HEK293 (cell line): ENCODE data around the gene PITPNB.

ENCODE experiments used
- MEIS1 ChIP-seq: sonication (generic); formaldehyde crosslinking; IDR thresholded peaks from 2 replicates; pipeline ENCODE4 v1.8.1; 2022; ENCODE audit warnings: missing genetic modification reagents, mild to moderate bottlenecking, borderline replicate concordance
- YY1 ChIP-seq: fragments of 450-650 bp; formaldehyde crosslinking; IDR thresholded peaks from 2 replicates; pipeline ENCODE4 v1.5.1; 2018; ENCODE audit warnings: missing biosample characterization, missing genetic modification characterization
- ZBTB7A ChIP-seq: fragments of 450-650 bp; formaldehyde crosslinking; IDR thresholded peaks from 2 replicates; pipeline ENCODE4 v1.5.1; 2016; ENCODE audit warnings: low read depth, missing biosample characterization, missing genetic modification characterization
- ZNF335 ChIP-seq: fragments of 450-650 bp; formaldehyde crosslinking; conservative IDR thresholded peaks from 2 replicates; pipeline ENCODE4 v1.5.1; 2016; ENCODE audit warnings: missing biosample characterization, missing genetic modification characterization
- ZNF426 ChIP-seq: fragments of 450-650 bp; formaldehyde crosslinking; IDR thresholded peaks from 2 replicates; pipeline ENCODE4 v1.5.1; 2017; ENCODE audit warnings: missing biosample characterization, missing genetic modification characterization, mild to moderate bottlenecking, inconsistent platforms, moderate library complexity
- ZNF792 ChIP-seq: fragments of 450-650 bp; formaldehyde crosslinking; IDR thresholded peaks from 2 replicates; pipeline ENCODE4 v1.5.1; 2016; ENCODE audit warnings: missing biosample characterization, missing genetic modification characterization
- TF ChIP-seq, protein P1 (sequence below): fragments of 450-650 bp; formaldehyde crosslinking; IDR thresholded peaks from 2 replicates; pipeline ENCODE4 v1.5.1; 2016; ENCODE audit warnings: missing biosample characterization, missing genetic modification characterization
- TF ChIP-seq, protein P2 (sequence below): fragments of 450-650 bp; formaldehyde crosslinking; IDR thresholded peaks from 2 replicates; pipeline ENCODE4 v1.5.1; 2017; ENCODE audit warnings: missing biosample characterization, missing genetic modification characterization
- TF ChIP-seq, protein P3 (sequence below): fragments of 450-650 bp; IDR thresholded peaks from 2 replicates; pipeline ENCODE4 v1.5.1; 2018; ENCODE audit warnings: missing biosample characterization, missing genetic modification characterization
- TF ChIP-seq, protein P4 (sequence below): fragments of 450-650 bp; formaldehyde crosslinking; IDR thresholded peaks from 2 replicates; pipeline ENCODE4 v1.5.1; 2016; ENCODE audit warnings: missing biosample characterization, missing genetic modification characterization

DNA sequence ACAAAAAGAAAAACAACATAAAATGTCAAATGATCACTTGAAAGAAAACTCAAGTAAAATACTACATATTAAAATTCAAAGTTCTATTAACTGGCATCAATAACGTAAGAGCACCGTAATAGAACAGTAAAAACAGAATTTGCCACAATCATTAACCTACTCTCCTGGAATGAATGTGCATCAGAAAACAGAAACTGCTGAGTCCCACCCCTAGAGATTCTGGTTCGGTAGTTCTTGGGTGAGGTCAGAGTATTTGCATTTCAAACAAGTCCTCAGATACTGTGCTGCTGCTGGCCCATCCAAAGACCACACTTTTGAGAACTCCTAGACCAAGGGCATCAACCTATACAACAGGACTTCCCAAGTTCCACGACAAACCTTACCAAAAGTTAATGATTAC lies 23.5 kb downstream of the PITPNB start:
- no peak for TF ChIP-seq ZNF426 (tag by site-specific recombination)
- TF ChIP-seq, protein P1, sequence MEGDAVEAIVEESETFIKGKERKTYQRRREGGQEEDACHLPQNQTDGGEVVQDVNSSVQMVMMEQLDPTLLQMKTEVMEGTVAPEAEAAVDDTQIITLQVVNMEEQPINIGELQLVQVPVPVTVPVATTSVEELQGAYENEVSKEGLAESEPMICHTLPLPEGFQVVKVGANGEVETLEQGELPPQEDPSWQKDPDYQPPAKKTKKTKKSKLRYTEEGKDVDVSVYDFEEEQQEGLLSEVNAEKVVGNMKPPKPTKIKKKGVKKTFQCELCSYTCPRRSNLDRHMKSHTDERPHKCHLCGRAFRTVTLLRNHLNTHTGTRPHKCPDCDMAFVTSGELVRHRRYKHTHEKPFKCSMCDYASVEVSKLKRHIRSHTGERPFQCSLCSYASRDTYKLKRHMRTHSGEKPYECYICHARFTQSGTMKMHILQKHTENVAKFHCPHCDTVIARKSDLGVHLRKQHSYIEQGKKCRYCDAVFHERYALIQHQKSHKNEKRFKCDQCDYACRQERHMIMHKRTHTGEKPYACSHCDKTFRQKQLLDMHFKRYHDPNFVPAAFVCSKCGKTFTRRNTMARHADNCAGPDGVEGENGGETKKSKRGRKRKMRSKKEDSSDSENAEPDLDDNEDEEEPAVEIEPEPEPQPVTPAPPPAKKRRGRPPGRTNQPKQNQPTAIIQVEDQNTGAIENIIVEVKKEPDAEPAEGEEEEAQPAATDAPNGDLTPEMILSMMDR (tag by site-specific recombination), result no peak
- TF ChIP-seq ZNF335 (tag by site-specific recombination), result no peak
- TF ChIP-seq, protein P2, sequence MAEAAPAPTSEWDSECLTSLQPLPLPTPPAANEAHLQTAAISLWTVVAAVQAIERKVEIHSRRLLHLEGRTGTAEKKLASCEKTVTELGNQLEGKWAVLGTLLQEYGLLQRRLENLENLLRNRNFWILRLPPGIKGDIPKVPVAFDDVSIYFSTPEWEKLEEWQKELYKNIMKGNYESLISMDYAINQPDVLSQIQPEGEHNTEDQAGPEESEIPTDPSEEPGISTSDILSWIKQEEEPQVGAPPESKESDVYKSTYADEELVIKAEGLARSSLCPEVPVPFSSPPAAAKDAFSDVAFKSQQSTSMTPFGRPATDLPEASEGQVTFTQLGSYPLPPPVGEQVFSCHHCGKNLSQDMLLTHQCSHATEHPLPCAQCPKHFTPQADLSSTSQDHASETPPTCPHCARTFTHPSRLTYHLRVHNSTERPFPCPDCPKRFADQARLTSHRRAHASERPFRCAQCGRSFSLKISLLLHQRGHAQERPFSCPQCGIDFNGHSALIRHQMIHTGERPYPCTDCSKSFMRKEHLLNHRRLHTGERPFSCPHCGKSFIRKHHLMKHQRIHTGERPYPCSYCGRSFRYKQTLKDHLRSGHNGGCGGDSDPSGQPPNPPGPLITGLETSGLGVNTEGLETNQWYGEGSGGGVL, result no peak
- no peak for TF ChIP-seq MEIS1 (CRISPR knock-in tag)
- TF ChIP-seq, protein P3, sequence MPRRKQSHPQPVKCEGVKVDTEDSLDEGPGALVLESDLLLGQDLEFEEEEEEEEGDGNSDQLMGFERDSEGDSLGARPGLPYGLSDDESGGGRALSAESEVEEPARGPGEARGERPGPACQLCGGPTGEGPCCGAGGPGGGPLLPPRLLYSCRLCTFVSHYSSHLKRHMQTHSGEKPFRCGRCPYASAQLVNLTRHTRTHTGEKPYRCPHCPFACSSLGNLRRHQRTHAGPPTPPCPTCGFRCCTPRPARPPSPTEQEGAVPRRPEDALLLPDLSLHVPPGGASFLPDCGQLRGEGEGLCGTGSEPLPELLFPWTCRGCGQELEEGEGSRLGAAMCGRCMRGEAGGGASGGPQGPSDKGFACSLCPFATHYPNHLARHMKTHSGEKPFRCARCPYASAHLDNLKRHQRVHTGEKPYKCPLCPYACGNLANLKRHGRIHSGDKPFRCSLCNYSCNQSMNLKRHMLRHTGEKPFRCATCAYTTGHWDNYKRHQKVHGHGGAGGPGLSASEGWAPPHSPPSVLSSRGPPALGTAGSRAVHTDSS, result no peak
- no peak for TF ChIP-seq YY1
- no peak for TF ChIP-seq ZBTB7A
- TF ChIP-seq ZNF792 (tag by site-specific recombination), result no peak
- TF ChIP-seq, protein P4, sequence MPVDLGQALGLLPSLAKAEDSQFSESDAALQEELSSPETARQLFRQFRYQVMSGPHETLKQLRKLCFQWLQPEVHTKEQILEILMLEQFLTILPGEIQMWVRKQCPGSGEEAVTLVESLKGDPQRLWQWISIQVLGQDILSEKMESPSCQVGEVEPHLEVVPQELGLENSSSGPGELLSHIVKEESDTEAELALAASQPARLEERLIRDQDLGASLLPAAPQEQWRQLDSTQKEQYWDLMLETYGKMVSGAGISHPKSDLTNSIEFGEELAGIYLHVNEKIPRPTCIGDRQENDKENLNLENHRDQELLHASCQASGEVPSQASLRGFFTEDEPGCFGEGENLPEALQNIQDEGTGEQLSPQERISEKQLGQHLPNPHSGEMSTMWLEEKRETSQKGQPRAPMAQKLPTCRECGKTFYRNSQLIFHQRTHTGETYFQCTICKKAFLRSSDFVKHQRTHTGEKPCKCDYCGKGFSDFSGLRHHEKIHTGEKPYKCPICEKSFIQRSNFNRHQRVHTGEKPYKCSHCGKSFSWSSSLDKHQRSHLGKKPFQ (tag by site-specific recombination), result no peak
